Heart left ventricle (tissue), 16 donors: Measurements from ENCODE around the gene NUAK2. TPM values are rescaled to one million over a fixed set of nuclear protein-coding genes. Genes with fewer than 3 reads are reported as not detected.
A peak's percentile ranks its signal among the peaks of the same experiment; 100 is the strongest.

ENCODE experiments used
- ATAC-seq, 4 donors: fragments of 200-7000 bp; cut with Tn5 transposase; one replicate each; pipeline ENCODE4 v1.9.1; 2020 to 2022; ENCODE audit warnings: moderate library complexity in 4 of 4, mild to moderate bottlenecking in 3 of 4, moderate number of reproducible peaks in 1 of 4
- DNase-seq, 5 donors: peaks; one replicate each; pipeline ENCODE4 v3.0.0-alpha.2; 2020
- H3K27ac ChIP-seq, 12 donors: fragments of 200-600 bp; sonication (generic) in 4 of 12; one replicate each; pipeline versions ENCODE4 v1.5.0 to v1.8.0; 2016 to 2022; ENCODE audit warnings: mild to moderate bottlenecking in 2 of 12
- H3K27me3 ChIP-seq, 9 donors: fragments of 200-600 bp; sonication (generic) in 2 of 9; one replicate each; pipeline versions ENCODE4 v1.5.1 to v1.8.0; 2016 to 2022; ENCODE audit warnings: mild to moderate bottlenecking in 3 of 9
- H3K36me3 ChIP-seq, 9 donors: fragments of 200-600 bp; sonication (generic) in 2 of 9; one replicate each; pipeline versions ENCODE4 v1.5.0 to v1.8.0; 2018 to 2022; ENCODE audit warnings: mild to moderate bottlenecking in 2 of 9
- H3K4me1 ChIP-seq, 12 donors: fragments of 200-600 bp; sonication (generic) in 4 of 12; one replicate each; pipeline versions ENCODE4 v1.5.0 to v1.8.0; 2016 to 2022; ENCODE audit warnings: mild to moderate bottlenecking in 3 of 12
- H3K4me3 ChIP-seq, 12 donors: fragments of 200-600 bp; sonication (generic) in 4 of 12; one replicate each; pipeline versions ENCODE4 v1.5.0 to v1.8.0; 2017 to 2022; ENCODE audit warnings: mild to moderate bottlenecking in 9 of 12, moderate library complexity in 4 of 12
- H3K9me3 ChIP-seq, 12 donors: fragments of 200-600 bp; sonication (generic) in 4 of 12; one replicate each; pipeline versions ENCODE4 v1.5.0 to v1.8.0; 2016 to 2022; ENCODE audit warnings: mild to moderate bottlenecking in 1 of 12
- CTCF ChIP-seq, 12 donors: fragments of 200-600 bp; sonication (generic) in 4 of 12; IDR thresholded peaks; one replicate each; pipeline versions ENCODE4 v1.5.0 to v1.8.0; 2018 to 2022; ENCODE audit warnings: antibody characterized with exemption in 12 of 12, mild to moderate bottlenecking in 5 of 12
- POLR2A ChIP-seq, 2 donors: fragments of 450-650 bp; IDR thresholded peaks; one replicate each; pipeline ENCODE4 v1.6.1; 2017; ENCODE audit warnings: antibody characterized with exemption in 2 of 2, mild to moderate bottlenecking in 2 of 2, moderate library complexity in 2 of 2
- WGBS, 4 donors: extraction: QIAGEN DNeasy Blood & Tissue Kit in 2 of 4; methylation state at CpG; one replicate each; pipeline versions ENCODE4 v1.1.5 to v1.1.7; 2013 to 2018; 5-methylcytosine and 5-hydroxymethylcytosine counted together
- intact Hi-C, 10 donors: fragments of 100-400 bp; cut with DNase I; formaldehyde crosslinking; loops; one replicate each; pipeline versions ENCODE4 v1.11.1 to v1.14.2; 2022
- polyA plus RNA-seq, 2 donors: library from polyadenylated mRNA; stranded (reverse); fragments of 200-250 nt; gene quantifications; one replicate each; pipeline ENCODE4 v1.2.3, GENCODE V29; 2013
- total RNA-seq, 9 donors: library from RNA; depleted of rRNA in 2 of 9; stranded (reverse); fragments of >200 nt in 2 of 9; fragmentation: NEBNext Ultra II Directional in 3 of 9; extraction: Animal tissue kit (Norgen Biotek cat#: 25700) in 3 of 9; gene quantifications; one replicate each; pipeline versions ENCODE4 v1.1.0 to v1.2.4, GENCODE V29; 2016 to 2023
- donor health status: ischemic (EF 13 %, LVEDD 7.1; RV severe dilation, severe dysfunction).
- donor health status: healthy with polysubstance abuse.
- donor health status: DM: no; HTN: yes; CAD: no.
- donor health status: DM: no; HTN: no; CAD: no.
- donor health status: ischemic (EF 25% LVEDD 6.9; RV normal size, moderate dysfunction).
- donor health status: ischemic (EF 25% LVEDD 5.7; RV mildly dilated, moderate dysfunction).
- donor health status: healthy.
- donor health status: DM: yes; HTN: yes; CAD: no.
- donor health status: ischemic (EF 35%, LVEDD 5.7; RV mildly dilated, moderate dysfunction).
- donor health status: nonischemic (EF 11% LVEDD 7.7; RV severe dilation, severe dysfunction).
- donor health status: DM: yes; HTN: yes; CAD: no.
- donor health status: PGD.
- donor health status: ischemic (EF 29% LVEDD 5.4; RV normal size, mild dysfunction).
- donor health status: nonischemic (EF 23%, LVEDD 6.1; RV moderate dilation, normal function).

NUAK2 gene
- total and polyA plus RNA-seq, 11 donors = 0.25 to 2.6 (median 0.66) TPM

- TF ChIP-seq CTCF (IDR thresholded peaks at IDR 0.05) = no peak
- TF ChIP-seq POLR2A (IDR thresholded peaks at IDR 0.05) = no peak
- DNase-seq (peak; percentile 71 to 91 (median 87)), ATAC-seq (peak; percentile 50 to 60 (median 58))
- intact Hi-C loops = no loop called here
- H3K4me1 ChIP-seq = peaks cover 12 to 92% (median 50%) of the 10 kb centered on the region in 12 donors
- WGBS, 4 donors = 19 to 39% (median 27%) methylated on average over 5 to 7 of the region's 7 CpGs
- peak overlapping the region in 5 of 12 donors; percentile 2 to 51 (median 31) for H3K27ac ChIP-seq
- H3K36me3 ChIP-seq = no peaks in the 10 kb centered on the region
- H3K4me3 ChIP-seq = no peak overlapping the region
- no peaks in the 10 kb centered on the region for H3K27me3 ChIP-seq
- no peaks in the 10 kb centered on the region for H3K9me3 ChIP-seq
Measured at GRCh38 chr1:205317311-205317917, 4.1 kb downstream of the NUAK2 start.

- 27 to 38% (median 28%) methylated on average over 2 of the region's 2 CpGs for whole genome bisulfite sequencing, 4 donors
- Histone ChIP-seq H3K27ac (peak overlapping the region in 6 of 12 donors; percentile 10 to 51 (median 36)), H3K9me3 (no peaks in the 10 kb centered on the region), H3K36me3 (peaks cover 0 to 7% (median 0%) of the 10 kb centered on the region in 9 donors), H3K27me3 (no peaks in the 10 kb centered on the region), H3K4me1 (peaks cover 12 to 98% (median 50%) of the 10 kb centered on the region in 12 donors), H3K4me3 (no peak overlapping the region)
- ATAC-seq (peak in 2 of 4 donors; percentile 22 to 46), DNase-seq (no peak)
- intact Hi-C loops = no loop called here
- TF ChIP-seq POLR2A (IDR thresholded peaks at IDR 0.05) = no peak
Measured at GRCh38 chr1:205316161-205316566, 5.4 kb downstream of the NUAK2 start.

GRCh38 chr1:205315008-205315618 is 6.4 kb downstream of the NUAK2 start:
- Histone ChIP-seq H3K4me3 (no peak overlapping the region), H3K27ac (peak overlapping the region in 1 of 12 donors; percentile 95), H3K4me1 (peaks cover 8 to 97% (median 44%) of the 10 kb centered on the region in 12 donors), H3K9me3 (no peaks in the 10 kb centered on the region), H3K36me3 (peaks cover 0 to 17% (median 0%) of the 10 kb centered on the region in 9 donors), H3K27me3 (no peaks in the 10 kb centered on the region)
- DNase-seq (no peak), ATAC-seq (no peak)
- no peak for TF ChIP-seq POLR2A (IDR thresholded peaks at IDR 0.05)
- TF ChIP-seq CTCF (IDR thresholded peaks at IDR 0.05) = no peak
- 87 to 91% (median 90%) methylated on average over 4 to 5 of the region's 5 CpGs for WGBS, 4 donors
- intact Hi-C loops = no loop called here

GRCh38 chr1:205313563-205314308 is 7.8 kb downstream of the NUAK2 start:
- H3K4me1 ChIP-seq = peaks cover 8 to 83% (median 37%) of the 10 kb centered on the region in 12 donors
- ATAC-seq = peak; percentile 62 to 77 (median 64)
- intact Hi-C loops = no loop called here
- 29 to 40% (median 33%) methylated on average over 20 to 21 of the region's 21 CpGs for WGBS, 4 donors
- H3K27ac ChIP-seq = peak overlapping the region in 11 of 12 donors; percentile 39 to 95 (median 72)
- TF ChIP-seq CTCF (IDR thresholded peaks at IDR 0.05) (no peak), POLR2A (IDR thresholded peaks at IDR 0.05) (no peak)
- H3K27me3 ChIP-seq = no peaks in the 10 kb centered on the region
- no peaks in the 10 kb centered on the region for H3K9me3 ChIP-seq
- DNase-seq = peak; percentile 49 to 81 (median 70)
- H3K4me3 ChIP-seq = peak overlapping the region in 9 of 12 donors; percentile 8 to 42 (median 20)
- peaks cover 0 to 31% (median 0%) of the 10 kb centered on the region in 9 donors for H3K36me3 ChIP-seq
